Measurements from ENCODE around the gene VTI1A.

DNA sequence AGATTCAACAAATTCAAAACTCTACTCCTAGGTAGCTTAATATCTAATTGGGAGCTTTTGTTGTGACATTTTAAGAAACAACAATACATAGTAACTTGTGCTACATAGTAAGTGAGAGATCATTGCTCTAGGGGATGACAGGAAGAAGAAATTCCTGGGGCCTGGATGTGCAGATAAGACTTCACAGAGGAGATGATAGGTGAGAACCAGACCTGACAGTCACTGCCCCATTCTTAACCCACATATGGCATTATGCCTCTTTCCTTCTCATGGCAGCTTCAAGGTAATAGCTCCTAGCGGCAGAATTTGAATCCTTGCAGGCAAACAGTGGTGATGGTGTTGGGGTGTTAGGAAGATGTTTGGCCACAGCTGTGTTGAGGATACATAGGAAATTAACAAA lies 233.6 kb downstream of the VTI1A start:
- TF ChIP-seq MYC (IDR thresholded peaks at IDR 0.05; ENCODE audit: low read depth, low read length) (no peak), POLR2A (IDR thresholded peaks at IDR 0.05; ENCODE audit: extremely low read depth, insufficient read length) (no peak)
- TF ChIP-seq, protein P1, sequence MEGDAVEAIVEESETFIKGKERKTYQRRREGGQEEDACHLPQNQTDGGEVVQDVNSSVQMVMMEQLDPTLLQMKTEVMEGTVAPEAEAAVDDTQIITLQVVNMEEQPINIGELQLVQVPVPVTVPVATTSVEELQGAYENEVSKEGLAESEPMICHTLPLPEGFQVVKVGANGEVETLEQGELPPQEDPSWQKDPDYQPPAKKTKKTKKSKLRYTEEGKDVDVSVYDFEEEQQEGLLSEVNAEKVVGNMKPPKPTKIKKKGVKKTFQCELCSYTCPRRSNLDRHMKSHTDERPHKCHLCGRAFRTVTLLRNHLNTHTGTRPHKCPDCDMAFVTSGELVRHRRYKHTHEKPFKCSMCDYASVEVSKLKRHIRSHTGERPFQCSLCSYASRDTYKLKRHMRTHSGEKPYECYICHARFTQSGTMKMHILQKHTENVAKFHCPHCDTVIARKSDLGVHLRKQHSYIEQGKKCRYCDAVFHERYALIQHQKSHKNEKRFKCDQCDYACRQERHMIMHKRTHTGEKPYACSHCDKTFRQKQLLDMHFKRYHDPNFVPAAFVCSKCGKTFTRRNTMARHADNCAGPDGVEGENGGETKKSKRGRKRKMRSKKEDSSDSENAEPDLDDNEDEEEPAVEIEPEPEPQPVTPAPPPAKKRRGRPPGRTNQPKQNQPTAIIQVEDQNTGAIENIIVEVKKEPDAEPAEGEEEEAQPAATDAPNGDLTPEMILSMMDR (IDR thresholded peaks at IDR 0.05; ENCODE audit: low read depth, low read length): no peak
- TF ChIP-seq, protein P2, sequence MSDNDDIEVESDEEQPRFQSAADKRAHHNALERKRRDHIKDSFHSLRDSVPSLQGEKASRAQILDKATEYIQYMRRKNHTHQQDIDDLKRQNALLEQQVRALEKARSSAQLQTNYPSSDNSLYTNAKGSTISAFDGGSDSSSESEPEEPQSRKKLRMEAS (IDR thresholded peaks at IDR 0.05; ENCODE audit: low read depth, low read length): no peak

Data from NB4 (cell line).